Fibroblast of lung (primary cell): ENCODE data around the gene PPP1R14D. TPM values are rescaled to one million over a fixed set of nuclear protein-coding genes. Genes with fewer than 3 reads are reported as not detected.

Source experiments
- DNase-seq, 2 donors: peaks; one replicate each; pipeline versions ENCODE4 v3.0.0 to v3.0.0-alpha.2; 2010; ENCODE audit warnings: low read depth in 2 of 2
- H2AFZ ChIP-seq: 2 replicates; pipeline ENCODE4 v1.5.1; 2012; ENCODE audit warnings: low read length, control low read depth, inconsistent platforms
- H3K27ac ChIP-seq: 2 replicates; pipeline ENCODE4 v1.5.1; 2011; ENCODE audit warnings: low read length, control low read depth; ENCODE audit not compliant: insufficient read depth
- H3K27me3 ChIP-seq: 2 replicates; pipeline ENCODE4 v1.5.1; 2011; ENCODE audit warnings: mild to moderate bottlenecking, low read length; ENCODE audit not compliant: control insufficient read depth, insufficient read depth
- H3K36me3 ChIP-seq: 2 replicates; pipeline ENCODE4 v1.5.1; 2011; ENCODE audit warnings: low read length; ENCODE audit not compliant: control insufficient read depth, insufficient read depth
- H3K4me1 ChIP-seq: 2 replicates; pipeline ENCODE4 v1.5.1; 2011; ENCODE audit warnings: low read length; ENCODE audit not compliant: control insufficient read depth, insufficient read depth; ENCODE audit errors: extremely low read depth
- H3K4me2 ChIP-seq: 2 replicates; pipeline ENCODE4 v1.5.1; 2011; ENCODE audit warnings: low read length, control low read depth; ENCODE audit not compliant: insufficient read depth; ENCODE audit errors: extremely low read depth
- H3K4me3 ChIP-seq, 4 experiments: fragments of 200-600 bp in 1 of 4; sonication (generic) in 1 of 4; replicated peaks in 1 of 4; 2 replicates each; pipeline ENCODE4 v1.5.1; 2011 to 2016; ENCODE audit warnings: low read length in 4 of 4, low read depth in 3 of 4, mild to moderate bottlenecking in 3 of 4, control low read depth in 2 of 4, inconsistent platforms in 1 of 4, mixed read lengths in 1 of 4; ENCODE audit not compliant: insufficient read depth in 1 of 4; ENCODE audit errors: control extremely low read depth in 1 of 4
- H3K79me2 ChIP-seq: 2 replicates; pipeline ENCODE4 v1.5.1; 2012; ENCODE audit warnings: mild to moderate bottlenecking, low read length, inconsistent platforms; ENCODE audit not compliant: control insufficient read depth, insufficient read depth
- H3K9ac ChIP-seq: 2 replicates; pipeline ENCODE4 v1.5.1; 2011; ENCODE audit warnings: mild to moderate bottlenecking, low read length, control low read depth; ENCODE audit not compliant: insufficient read depth
- H3K9me3 ChIP-seq: 2 replicates; pipeline ENCODE4 v1.5.1; 2012; ENCODE audit warnings: low read depth, low read length; ENCODE audit not compliant: control insufficient read depth, insufficient read depth
- H4K20me1 ChIP-seq: 2 replicates; pipeline ENCODE4 v1.5.1; 2011; ENCODE audit warnings: low read length; ENCODE audit not compliant: control insufficient read depth, insufficient read depth; ENCODE audit errors: extremely low read depth
- CTCF ChIP-seq, 2 donors: IDR thresholded peaks in 1 of 2; conservative IDR thresholded peaks in 1 of 2; 1 replicate in 1 of 2; 2 replicates in 1 of 2; pipeline ENCODE4 v1.5.1; 2011 to 2012; ENCODE audit warnings: low read length in 2 of 2, control low read depth in 1 of 2, inconsistent platforms in 1 of 2, low read depth in 1 of 2, mild to moderate bottlenecking in 1 of 2
- EZH2 ChIP-seq: IDR thresholded peaks from 2 replicates; pipeline ENCODE4 v1.5.1; 2012; ENCODE audit warnings: low read length, control low read depth, mild to moderate bottlenecking; ENCODE audit errors: missing control alignments
- polyA plus RNA-seq, 2 donors: library from polyadenylated mRNA; depleted of rRNA in 1 of 2; stranded (reverse) in 1 of 2; unstranded in 1 of 2; fragments of >200 nt; gene quantifications; 2 replicates each; pipeline ENCODE4 v1.2.1, GENCODE V29; 2011 to 2012; ENCODE audit warnings: missing spikeins in 1 of 2
- total RNA-seq: library from RNA; depleted of rRNA; stranded (reverse); fragments of >200 nt; gene quantifications from 2 replicates; pipeline ENCODE4 v1.2.1, GENCODE V29; 2014

Gene PPP1R14D
- total and polyA plus RNA-seq, 2 donors (not counting 1 experiment from before 2014, with no cell fraction given), result not detected

- TF ChIP-seq CTCF (conservative IDR thresholded peaks at IDR 0.05 in 1 of 2, IDR thresholded peaks at IDR 0.05 in 1 of 2; ENCODE audit: low read depth in 1 of 2, low read length in 2 of 2) (no peak), EZH2 (no peak)
- H3K4me1 ChIP-seq, result no peaks in the 10 kb centered on the region
- no peaks in the 10 kb centered on the region for H3K9me3 ChIP-seq
- no peak overlapping the region for H3K27ac ChIP-seq
- H2AFZ ChIP-seq, result no peak overlapping the region
- H3K27me3 ChIP-seq, result peaks cover 34% of the 10 kb centered on the region
- DNase-seq, result peak in 1 of 2 donors; percentile 36
- no peak overlapping the region for H3K4me3 ChIP-seq
- H3K9ac ChIP-seq, result no peak overlapping the region
- no peaks in the 10 kb centered on the region for H4K20me1 ChIP-seq
- no peaks in the 10 kb centered on the region for H3K36me3 ChIP-seq
- H3K79me2 ChIP-seq, result no peaks in the 10 kb centered on the region
- H3K4me2 ChIP-seq, result no peak overlapping the region
Measured at GRCh38 chr15:40847223-40847961, 18.9 kb upstream of the PPP1R14D start.

- Histone ChIP-seq H4K20me1 (no peaks in the 10 kb centered on the region), H3K4me3 (no peak overlapping the region), H3K36me3 (no peaks in the 10 kb centered on the region), H3K27ac (no peak overlapping the region), H3K9ac (no peak overlapping the region), H3K4me1 (no peaks in the 10 kb centered on the region), H3K9me3 (no peaks in the 10 kb centered on the region), H3K27me3 (peaks cover 38% of the 10 kb centered on the region), H2AFZ (no peak overlapping the region), H3K79me2 (no peaks in the 10 kb centered on the region), H3K4me2 (no peak overlapping the region)
- TF ChIP-seq EZH2, result no peak
- DNase-seq, result no peak
Measured at GRCh38 chr15:40846841-40847222, 18.3 kb upstream of the PPP1R14D start.

GRCh38 chr15:40845511-40846284, 17.2 kb upstream of the PPP1R14D start:
- peak in 1 of 2 donors; percentile 30 for DNase-seq
- Histone ChIP-seq H3K36me3 (no peaks in the 10 kb centered on the region), H3K27me3 (peaks cover 41% of the 10 kb centered on the region), H3K4me1 (no peaks in the 10 kb centered on the region), H3K4me2 (no peak overlapping the region), H3K4me3 (no peak overlapping the region), H3K9ac (no peak overlapping the region), H2AFZ (no peak overlapping the region), H3K79me2 (no peaks in the 10 kb centered on the region), H4K20me1 (no peaks in the 10 kb centered on the region), H3K9me3 (no peaks in the 10 kb centered on the region), H3K27ac (no peak overlapping the region)
- TF ChIP-seq CTCF (conservative IDR thresholded peaks at IDR 0.05 in 1 of 2, IDR thresholded peaks at IDR 0.05 in 1 of 2; ENCODE audit: low read depth in 1 of 2, low read length in 2 of 2) (no peak), EZH2 (no peak)
